ENCODE results near the gene HMCES. TPM values are rescaled to one million over a fixed set of nuclear protein-coding genes. Genes with fewer than 3 reads are reported as not detected.
A peak's percentile ranks its signal among the peaks of the same experiment; 100 is the strongest.
"Not testable (repeated sequence)": the region's sequence is repeated elsewhere in the genome, so short reads cannot be mapped to it uniquely, and the experiment has no call there.

Gene HMCES
- total and polyA plus RNA-seq, 2 of the 13 experiments (the other 11 are each of a cell fraction or from before 2014, with no cell fraction given): 16.1 to 37.5 TPM

GRCh38 chr3:129245641-129246306, 32.9 kb upstream of the HMCES start (continued):
- TF ChIP-seq POGK (CRISPR knock-in tag; conservative IDR thresholded peaks at IDR 0.05) (0 out of 2 replicates have a peak, but pooled peaks have one; percentile 27), THAP11 (CRISPR knock-in tag; IDR thresholded peaks at IDR 0.05) (0 out of 2 replicates have a peak, but pooled peaks have one; percentile 28), ZNF607 (CRISPR knock-in tag; IDR thresholded peaks at IDR 0.05; ENCODE audit: borderline replicate concordance) (peak; percentile 29; the same call in 1 of the 2 replicates), MAZ (IDR thresholded peaks at IDR 0.05; ENCODE audit: borderline replicate concordance, low read depth, low read length) (peak; percentile 74; the same call in 1 of the 2 replicates), ARID4A (CRISPR knock-in tag; IDR thresholded peaks at IDR 0.05; ENCODE audit: borderline replicate concordance) (peak; percentile 35; the same call in 1 of the 2 replicates), MED1 (CRISPR knock-in tag; IDR thresholded peaks at IDR 0.05) (0 out of 2 replicates have a peak, but pooled peaks have one; percentile 17), SIN3B (IDR thresholded peaks at IDR 0.05; ENCODE audit: low read length) (0 out of 2 replicates have a peak, but pooled peaks have one; percentile 37), ASH2L (IDR thresholded peaks at IDR 0.05; ENCODE audit: insufficient read length, low read depth, low read length) (peak; percentile 19), RAD21 (CRISPR knock-in tag; IDR thresholded peaks at IDR 0.05) (peak; percentile 96), NONO (CRISPR knock-in tag; conservative IDR thresholded peaks at IDR 0.05) (0 out of 2 replicates have a peak, but pooled peaks have one; percentile 24), ZEB1 (IDR thresholded peaks at IDR 0.05; ENCODE audit: insufficient replicate concordance, low read depth) (peak; percentile 54), SKI (IDR thresholded peaks at IDR 0.05; ENCODE audit: partially characterized antibody) (peak; percentile 41), ZNF362 (CRISPR knock-in tag; IDR thresholded peaks at IDR 0.05; ENCODE audit: borderline replicate concordance) (peak; percentile 39; the same call in 1 of the 2 replicates), SAP130 (CRISPR knock-in tag; IDR thresholded peaks at IDR 0.05; ENCODE audit: low read depth) (peak; percentile 57), ZNF460 (CRISPR knock-in tag; IDR thresholded peaks at IDR 0.05; ENCODE audit: borderline replicate concordance) (peak; percentile 15; the same call in 1 of the 2 replicates), ZNF691 (CRISPR knock-in tag; IDR thresholded peaks at IDR 0.05; ENCODE audit: borderline replicate concordance, low read depth) (0 out of 2 replicates have a peak, but pooled peaks have one; percentile 40)
- not testable (repeated sequence) for TF ChIP-seq MAZ (CRISPR knock-in tag; IDR thresholded peaks at IDR 0.05; ENCODE audit: low read depth); NONO (IDR thresholded peaks at IDR 0.05)
